ENCODE results near the gene AJUBA.

DNA sequence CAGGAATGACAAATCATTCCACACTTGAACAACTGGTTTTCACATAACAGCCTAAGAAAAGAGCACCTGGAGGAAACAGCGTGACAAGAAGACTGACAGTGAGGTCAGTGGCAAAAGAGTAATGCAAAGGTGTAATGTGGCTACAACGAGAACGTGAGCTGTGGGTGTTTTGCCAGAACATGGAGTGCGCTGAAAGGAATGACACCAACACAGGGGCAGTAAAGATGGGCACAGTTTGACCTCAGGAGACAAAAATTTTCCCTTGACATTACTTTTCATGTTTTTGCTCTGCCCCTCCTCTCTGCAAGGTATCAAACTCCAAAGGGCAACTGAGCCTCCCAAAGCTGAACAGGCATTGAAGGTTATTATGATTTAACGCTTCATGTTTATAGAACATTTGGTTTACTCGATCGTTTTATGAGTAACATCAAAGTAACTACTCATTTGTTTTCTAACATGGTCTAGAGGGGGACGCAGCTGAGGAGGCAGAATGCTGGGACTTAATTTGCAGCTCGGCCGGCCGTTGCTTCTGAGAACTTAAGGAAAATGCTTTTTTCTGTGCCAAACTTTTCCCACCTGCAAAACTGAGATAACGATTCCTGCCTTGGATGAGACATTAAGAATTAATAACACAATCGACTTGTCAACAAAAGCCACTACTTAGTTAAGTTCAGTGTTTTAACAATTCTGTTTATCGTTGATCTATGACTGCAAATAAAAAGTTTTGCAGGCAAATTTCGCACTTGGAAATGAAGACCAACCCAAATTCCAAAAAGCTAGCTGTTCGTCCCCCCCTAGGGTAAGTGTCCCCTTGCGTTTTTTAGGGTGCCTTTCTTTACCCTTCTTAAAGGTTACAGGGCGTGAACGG is 26.4 kb downstream of the AJUBA start:
- TF ChIP-seq, protein P1, sequence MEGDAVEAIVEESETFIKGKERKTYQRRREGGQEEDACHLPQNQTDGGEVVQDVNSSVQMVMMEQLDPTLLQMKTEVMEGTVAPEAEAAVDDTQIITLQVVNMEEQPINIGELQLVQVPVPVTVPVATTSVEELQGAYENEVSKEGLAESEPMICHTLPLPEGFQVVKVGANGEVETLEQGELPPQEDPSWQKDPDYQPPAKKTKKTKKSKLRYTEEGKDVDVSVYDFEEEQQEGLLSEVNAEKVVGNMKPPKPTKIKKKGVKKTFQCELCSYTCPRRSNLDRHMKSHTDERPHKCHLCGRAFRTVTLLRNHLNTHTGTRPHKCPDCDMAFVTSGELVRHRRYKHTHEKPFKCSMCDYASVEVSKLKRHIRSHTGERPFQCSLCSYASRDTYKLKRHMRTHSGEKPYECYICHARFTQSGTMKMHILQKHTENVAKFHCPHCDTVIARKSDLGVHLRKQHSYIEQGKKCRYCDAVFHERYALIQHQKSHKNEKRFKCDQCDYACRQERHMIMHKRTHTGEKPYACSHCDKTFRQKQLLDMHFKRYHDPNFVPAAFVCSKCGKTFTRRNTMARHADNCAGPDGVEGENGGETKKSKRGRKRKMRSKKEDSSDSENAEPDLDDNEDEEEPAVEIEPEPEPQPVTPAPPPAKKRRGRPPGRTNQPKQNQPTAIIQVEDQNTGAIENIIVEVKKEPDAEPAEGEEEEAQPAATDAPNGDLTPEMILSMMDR (conservative IDR thresholded peaks at IDR 0.05) = no peak
- no peak for TF ChIP-seq EZH2 (IDR thresholded peaks at IDR 0.05; ENCODE audit: low read depth)
